NOMO-1 (cell line): ENCODE data around the gene CFD.
"Not testable (repeated sequence)": the region's sequence is repeated elsewhere in the genome, so short reads cannot be mapped to it uniquely, and the experiment has no call there.

Experiments
- DNase-seq, 2 experiments: peaks; one replicate each; lab custom pipeline; 2025; ENCODE audit not compliant: unreplicated experiment in 2 of 2; lab: John Stamatoyannopoulos, UW

Gene CFD

DNA sequence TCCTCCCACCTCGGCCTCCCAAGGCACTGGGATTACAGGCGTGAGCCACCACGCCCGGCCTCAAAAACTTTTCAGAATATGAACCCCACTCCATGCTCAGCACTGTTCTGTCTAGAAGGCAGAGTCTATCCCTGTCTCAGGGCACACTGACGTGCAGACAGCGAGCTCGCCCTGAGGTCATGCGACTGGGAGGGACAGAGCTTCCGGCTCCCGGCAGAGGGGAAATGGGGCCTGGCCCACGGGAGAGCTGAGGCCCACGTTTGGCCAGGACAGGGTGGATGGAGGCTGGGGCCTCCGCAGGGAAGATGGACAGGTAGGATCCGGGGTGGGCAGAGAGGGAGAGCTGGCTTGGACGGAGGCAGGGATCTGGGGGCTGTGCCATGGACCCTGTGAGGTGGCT is 34.6 kb upstream of the CFD start:
- peak; percentile 67 to 71 for DNase-seq

DNA sequence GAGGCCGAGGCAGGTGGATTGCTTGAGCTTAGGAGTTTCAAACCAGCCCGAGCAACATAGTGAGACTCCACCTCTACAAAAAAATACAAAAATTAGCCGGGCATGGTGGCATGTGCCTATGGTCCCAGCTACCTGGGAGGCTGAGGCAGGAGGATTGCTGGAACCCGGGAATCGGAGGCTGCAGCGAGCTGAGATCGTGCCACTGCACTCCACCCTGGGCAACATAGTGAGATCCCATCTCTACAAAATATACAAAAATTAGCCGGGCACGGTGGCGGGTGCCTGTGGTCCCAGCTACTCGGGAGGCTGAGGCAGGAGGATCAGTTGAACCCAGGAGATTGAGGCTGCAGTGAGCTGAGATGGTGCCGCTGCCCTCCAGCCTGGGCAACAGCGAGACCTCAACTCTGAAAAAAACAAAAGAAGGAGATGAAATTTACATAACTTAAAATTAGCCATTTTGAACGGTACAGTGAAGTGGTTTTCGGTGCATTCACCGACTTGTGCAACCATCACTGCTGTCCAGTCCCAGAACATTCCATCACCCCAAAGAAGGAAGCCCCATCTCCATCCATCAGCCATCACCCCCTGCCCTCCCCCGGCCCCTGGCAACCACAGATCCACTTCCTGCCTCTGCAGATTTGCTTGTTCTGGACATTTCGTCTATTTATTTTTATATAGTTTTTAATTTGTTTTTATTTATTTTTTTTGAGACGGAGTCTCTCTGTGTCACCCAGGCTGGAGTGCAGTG is 33.4 kb upstream of the CFD start:
- DNase-seq, result no peak

DNA sequence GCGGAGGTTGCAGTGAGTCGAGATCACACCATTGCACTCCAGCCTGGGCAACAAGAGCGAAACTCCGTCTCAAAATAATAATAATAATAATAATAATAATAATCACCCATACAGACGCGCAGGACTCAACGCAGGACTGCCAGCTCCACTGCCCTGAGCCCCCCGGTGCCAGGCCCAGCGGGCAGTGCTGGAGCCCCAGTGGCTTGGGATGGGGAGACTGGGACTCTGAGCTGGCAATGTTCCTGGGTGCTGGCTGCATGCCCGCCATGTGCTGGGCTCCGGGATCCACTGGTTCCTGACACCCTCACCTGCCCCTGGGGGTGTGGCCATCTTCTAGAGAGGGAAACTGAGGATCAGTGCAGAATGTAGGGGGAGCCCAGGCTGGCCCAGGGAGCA is 32.2 kb upstream of the CFD start:
- no peak for DNase-seq

DNA sequence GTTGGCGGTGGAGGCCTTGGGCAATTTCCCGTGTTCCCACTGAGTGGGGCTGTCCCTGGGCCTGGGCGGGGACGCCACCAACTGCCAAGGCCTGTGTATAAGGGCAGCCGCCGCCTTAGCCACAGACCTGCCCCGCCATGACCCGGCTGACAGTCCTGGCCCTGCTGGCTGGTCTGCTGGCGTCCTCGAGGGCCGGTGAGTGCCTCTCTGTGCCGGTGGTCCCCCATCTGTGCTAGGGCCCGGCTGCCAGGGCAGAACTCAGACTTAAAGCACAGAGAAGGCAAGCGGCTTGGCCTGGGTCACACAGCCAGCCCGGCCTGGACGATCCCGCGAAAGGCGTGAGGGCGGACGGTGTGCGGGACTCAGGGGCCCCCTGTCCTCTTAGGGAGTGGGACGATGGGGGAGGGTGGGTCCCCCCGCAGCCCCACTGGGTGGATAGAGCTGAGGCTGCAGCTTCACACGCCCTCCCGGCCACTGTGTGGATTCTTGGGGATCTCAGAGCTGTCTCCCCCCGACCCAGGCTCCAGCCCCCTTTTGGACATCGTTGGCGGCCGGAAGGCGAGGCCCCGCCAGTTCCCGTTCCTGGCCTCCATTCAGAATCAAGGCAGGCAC is 31.6 kb upstream of the CFD start, which contains the start of gene AZU1:
Gene AZU1 (plus strand): TSS at position 128 of the 612 bp plus-strand sequence. CDS start 10 bp downstream, at position 138.
- peak; percentile 80 to 85 for DNase-seq

DNA sequence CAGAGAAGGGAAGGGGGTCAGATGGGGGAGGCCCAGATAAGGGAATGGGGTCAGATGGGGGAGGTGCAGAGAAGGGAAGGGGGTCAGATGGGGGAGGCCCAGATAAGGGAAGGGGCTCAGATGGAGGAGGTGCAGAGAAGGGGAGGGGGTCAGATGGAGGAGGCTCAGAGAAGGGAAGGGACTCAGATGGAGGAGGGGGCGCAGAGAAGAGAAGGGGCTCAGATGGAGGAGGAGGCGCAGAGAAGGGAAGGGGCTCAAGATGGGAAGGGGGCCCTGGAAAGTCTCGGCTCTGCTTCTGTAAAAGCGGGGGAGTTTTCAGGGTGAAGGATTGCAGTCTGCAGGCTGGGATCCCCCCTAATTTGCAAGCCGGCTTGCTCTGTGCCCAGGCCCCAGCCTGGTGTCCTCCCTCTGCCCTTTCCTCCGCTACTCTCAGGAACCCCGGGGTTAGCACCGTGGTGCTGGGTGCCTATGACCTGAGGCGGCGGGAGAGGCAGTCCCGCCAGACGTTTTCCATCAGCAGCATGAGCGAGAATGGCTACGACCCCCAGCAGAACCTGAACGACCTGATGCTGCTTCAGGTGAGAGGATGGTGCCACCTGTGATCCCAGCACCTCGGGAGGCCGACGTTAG is 30.2 kb upstream of the CFD start:
- no peak for DNase-seq

DNA sequence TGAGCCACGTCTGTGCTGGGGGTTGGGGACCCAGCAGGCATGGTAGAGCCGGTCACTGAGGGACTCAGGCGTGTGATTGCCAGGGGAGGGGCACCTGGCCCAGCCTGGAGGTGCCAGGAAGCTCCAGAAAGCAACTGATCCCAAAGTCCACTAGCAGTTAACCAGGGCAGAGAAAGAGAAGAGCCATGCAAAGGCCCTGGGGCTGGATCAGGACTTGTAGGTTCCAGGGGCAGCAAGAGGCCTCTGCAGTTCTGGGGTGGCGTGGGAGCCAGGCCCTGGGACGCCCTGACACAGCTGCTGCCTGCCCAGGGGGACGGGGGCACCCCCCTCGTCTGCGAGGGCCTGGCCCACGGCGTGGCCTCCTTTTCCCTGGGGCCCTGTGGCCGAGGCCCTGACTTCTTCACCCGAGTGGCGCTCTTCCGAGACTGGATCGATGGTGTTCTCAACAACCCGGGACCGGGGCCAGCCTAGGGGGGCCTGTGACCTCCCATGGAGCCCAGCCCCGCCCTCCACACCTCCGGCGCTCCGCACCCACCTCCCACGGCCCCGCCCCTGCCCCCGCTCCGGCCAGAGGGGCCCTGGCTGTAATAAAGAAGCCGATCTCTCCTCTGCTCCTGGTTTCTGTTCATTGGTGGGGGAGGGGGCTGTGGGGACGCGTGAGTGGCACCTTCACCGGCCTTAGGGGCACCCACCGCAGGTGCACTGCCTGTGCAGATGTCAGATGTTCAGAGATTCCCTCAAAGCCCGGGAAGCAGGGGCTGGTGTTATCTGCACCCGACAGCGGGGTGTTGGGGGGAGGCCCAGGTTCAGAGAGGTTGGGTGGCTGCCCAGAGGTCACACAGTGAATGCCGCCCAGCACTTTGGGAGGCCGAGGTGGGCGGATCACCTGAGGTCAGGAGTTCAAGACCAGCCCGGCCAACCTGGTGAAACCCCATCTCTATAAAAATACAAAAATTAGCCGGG is 27.8 kb upstream of the CFD start:
- DNase-seq, result no peak

DNA sequence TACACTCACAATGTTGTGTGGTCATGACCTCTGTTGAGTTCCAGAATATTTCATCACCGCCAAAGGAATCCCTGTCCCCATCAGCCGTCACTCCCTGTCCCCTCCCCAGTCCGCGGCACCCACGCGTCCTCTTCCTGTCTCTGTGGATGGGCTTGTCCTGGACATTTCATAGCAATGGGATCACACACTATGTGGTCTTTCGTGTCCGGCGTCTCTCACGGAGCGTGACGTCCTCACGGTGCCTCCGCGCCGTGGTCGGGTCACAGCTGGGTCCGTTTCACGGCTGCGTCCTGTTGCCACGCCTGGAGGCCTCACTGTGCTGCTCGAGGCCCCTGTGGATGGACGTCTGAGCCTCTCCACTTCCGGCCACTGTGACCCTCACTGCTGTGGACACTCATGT is 25.2 kb upstream of the CFD start:
- DNase-seq, result no peak

DNA sequence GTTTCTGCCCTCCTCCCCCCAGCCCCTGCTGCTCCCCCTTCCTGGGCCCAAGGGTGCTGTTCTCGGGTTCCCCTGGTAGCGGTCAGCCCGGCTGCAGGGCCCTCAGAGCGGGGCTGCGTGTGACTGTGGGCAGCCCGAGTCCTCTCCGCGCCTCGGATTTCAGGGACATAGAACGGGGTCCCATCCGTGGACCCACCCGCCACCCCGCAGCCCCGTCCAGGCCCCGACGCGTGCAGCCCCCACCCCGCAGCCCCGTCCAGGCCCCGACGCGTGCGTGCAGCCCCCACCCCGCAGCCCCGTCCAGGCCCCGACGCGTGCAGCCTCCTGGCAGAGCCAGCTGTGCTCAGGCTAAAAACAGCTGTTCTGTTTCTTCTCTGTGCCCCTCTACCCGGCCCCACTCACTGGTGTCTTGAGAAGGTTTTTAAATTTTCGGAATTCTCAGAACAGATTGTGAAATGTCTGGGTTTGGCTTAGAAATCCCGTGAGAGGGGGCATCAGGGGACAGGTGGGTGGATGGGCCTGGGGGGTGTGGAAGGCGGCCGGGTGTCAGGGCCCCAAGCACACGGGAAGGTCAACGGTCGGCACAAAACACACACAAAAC is 24.2 kb upstream of the CFD start:
- no peak for DNase-seq

DNA sequence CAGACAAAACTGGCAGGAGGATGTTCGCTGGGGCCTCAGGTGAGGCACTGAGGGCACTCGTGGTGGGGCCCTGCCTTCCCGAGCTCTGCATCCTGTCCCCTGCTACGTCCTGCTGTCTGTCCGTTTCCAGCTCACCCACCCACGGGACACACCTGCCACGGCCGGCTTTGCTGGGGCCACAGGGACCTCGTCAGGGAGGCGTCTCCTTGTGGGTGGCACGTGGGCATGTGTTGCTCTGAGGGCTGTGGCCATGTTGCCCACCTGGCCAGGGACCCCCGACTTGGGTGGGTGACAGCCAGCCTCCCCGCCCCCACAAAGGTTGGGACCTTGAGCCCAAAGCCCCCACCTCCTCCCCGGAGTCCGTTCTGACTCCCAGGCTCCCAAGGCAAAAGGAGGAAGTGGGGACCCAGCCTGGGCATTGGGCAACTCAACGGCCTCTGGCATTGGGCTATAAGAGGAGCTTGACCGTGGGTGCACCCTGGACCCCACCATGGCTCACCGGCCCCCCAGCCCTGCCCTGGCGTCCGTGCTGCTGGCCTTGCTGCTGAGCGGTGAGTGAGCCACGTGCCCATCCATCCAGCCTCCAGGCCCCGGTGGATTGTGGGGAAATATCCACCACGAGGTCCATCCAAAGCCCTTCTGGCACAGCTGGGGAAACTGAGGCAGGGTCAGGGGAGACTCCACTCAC is 18.8 kb upstream of the CFD start, which contains the start of gene PRTN3:
Gene PRTN3 (plus strand): TSS at position 481 of the 688 bp plus-strand sequence. CDS start 10 bp downstream, at position 491.
- peak; percentile 72 to 74 for DNase-seq

DNA sequence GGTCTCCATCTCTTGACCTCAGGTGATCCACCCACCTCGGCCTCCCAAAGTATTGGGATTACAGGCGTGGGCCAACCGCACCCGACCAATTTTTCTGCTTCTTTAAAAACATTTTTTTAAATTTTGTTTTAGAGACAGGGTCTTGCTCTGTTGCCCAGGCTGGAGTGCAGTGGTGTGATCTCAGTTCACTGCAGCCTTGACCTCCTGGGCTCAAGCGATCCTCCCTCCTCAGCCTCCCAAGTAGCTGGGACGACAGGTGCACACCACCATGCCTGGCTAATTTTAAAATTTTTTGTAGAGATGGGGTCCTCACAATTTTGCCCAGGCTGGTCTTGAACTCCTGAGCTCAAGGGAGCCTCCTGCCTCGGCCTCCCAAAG is 16.7 kb upstream of the CFD start:
- not testable (repeated sequence) for DNase-seq

DNA sequence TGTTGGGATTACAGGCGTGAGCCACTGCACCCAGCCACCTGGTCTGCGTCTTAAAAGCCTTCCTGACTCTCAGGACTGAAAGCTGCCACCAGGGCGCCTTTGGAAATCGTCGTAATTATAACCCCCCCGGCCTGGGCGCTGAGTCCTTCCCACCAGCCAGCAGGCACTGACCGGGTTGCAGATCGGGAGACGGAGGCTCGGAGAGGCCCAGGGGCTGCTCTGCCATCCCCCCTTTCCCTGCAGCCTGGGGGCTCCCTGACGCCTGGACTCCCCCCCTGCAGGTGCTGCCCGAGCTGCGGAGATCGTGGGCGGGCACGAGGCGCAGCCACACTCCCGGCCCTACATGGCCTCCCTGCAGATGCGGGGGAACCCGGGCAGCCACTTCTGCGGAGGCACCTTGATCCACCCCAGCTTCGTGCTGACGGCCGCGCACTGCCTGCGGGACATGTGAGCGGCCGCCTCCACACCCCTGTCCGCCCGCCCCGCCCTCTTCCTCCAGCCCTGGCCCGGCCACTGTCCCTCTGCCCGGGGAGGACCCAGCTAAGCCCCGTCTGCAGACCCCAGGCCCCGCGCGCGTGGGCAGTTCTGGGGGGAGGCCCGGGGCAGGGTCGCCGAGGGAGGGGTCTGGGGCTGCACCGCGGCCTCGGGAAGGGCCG is 16.2 kb upstream of the CFD start:
- peak; percentile 38 to 43 for DNase-seq

DNA sequence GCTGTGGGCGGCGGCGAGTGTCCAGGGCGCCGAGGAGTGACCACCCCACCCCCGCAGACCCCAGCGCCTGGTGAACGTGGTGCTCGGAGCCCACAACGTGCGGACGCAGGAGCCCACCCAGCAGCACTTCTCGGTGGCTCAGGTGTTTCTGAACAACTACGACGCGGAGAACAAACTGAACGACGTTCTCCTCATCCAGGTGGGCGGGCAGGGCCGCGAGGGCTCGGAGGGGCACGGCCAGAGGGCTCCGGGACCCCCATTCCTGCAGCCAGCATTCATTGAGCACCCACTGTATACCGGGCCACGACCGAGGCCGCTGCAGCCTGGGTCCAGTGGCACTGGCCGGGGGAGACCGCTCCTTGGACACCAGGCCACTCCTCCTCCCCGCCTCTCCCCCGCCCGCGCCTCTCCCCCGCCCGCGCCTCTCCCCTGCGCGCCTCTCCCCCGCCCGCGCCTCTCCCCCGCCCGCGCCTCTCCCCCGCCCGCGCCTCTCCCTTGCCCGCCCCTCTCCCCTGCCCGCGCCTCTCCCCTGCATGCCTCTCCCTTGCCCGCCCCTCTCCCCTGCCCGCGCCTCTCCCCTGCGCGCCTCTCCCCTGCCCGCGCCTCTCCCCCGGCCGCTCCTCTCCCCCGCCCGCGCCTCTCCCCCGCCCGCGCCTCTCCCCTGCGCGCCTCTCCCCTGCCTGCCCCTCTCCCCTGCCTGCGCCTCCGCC is 15.5 kb upstream of the CFD start:
- DNase-seq, result peak in 1 of 2 experiments; percentile 47

DNA sequence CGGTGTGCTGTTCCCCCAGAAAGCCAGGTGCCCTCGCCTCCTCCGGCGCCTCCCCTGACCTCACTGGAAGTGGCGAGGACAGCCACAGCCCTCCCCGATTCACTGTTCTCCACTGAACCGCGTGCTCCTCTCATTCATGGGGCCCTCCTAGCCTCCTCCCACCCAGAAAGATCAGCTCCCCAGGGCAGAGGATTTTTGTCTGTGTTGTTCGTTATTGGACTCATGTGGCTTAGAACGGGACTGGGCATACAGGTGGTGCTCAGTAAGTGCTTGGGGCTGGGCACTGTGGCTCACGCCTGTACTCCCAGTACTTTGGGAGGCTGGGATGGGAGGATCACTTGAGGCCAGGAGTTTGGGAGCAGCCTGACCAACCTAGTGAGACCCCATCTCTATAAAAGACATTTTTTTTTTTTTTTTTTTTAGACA is 14.9 kb upstream of the CFD start:
- DNase-seq, result no peak

DNA sequence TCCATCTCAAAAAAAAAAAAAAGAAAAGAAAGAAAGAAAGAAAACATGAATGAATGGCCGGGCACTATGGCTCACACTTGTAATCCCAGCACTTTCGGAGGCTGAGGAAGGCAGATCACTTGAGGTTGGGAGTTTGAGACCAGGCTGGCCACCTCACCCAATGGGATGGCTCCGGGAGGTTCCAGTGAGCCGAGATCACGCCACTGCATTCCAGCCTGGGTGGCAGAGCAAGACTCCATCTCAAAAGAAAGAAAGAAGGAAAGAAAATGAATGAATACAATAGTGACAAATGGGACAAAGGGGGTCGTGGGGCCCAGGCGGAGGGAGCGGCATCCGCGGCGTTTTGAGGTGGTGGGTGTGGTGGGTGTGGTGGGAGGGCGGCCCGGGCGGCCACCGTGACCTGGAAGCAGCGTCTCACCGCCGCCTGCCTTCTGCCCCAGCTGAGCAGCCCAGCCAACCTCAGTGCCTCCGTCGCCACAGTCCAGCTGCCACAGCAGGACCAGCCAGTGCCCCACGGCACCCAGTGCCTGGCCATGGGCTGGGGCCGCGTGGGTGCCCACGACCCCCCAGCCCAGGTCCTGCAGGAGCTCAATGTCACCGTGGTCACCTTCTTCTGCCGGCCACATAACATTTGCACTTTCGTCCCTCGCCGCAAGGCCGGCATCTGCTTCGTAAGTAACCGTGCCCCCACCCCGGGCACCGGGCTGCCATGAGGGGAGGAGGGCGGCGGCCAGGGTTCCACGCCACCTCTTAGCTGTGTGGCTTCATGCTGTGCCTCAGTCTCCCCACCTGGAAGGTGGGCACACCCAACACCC is 13.6 kb upstream of the CFD start:
- no peak for DNase-seq

DNA sequence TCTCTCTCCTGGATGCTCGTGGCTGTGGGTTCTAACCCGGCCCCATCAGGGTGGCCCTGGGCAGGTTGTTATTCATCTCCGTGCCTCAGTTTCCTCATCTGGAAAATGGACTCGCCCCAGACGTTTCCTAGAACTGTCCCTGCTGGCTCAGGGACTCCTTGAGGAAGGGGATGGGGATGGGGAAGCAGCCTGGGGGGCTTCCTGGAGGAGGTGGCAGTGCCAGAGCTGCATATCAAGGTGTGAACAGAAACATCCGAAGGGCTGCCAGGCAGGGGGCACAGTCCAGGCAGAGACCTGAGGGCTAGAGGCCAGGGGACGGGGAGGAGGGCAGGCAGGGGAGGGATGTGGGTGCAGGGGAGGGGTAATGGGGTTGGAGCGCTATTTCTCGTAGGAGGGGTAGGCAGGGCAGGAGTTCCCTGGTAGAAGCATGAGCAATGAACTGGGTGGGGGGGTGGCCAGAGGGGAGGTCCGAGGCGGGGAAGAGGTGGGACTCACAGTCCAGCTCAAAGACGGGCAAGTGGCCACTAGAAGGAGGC is 11.0 kb upstream of the CFD start:
- peak in 1 of 2 experiments; percentile 41 for DNase-seq

DNA sequence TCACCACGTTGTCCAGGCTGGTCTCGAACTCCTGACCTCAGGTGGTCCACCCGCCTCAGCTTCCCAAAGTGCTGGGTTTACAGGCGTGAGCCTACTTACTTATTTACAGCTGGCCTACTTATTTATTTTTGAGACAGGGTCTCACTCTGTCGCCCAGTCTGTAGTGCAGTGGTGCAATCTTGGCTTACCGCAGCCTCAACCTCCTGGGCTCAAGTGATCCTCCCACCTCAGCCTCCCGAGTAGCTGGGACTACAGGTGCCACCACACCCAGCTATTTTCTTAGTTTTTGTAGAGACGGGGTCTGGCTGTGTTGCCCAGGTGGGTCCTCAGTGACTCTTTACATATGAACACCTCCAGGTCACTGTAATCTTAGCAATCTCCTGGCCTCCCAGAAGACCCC is 10.3 kb upstream of the CFD start:
- not testable (repeated sequence) for DNase-seq

DNA sequence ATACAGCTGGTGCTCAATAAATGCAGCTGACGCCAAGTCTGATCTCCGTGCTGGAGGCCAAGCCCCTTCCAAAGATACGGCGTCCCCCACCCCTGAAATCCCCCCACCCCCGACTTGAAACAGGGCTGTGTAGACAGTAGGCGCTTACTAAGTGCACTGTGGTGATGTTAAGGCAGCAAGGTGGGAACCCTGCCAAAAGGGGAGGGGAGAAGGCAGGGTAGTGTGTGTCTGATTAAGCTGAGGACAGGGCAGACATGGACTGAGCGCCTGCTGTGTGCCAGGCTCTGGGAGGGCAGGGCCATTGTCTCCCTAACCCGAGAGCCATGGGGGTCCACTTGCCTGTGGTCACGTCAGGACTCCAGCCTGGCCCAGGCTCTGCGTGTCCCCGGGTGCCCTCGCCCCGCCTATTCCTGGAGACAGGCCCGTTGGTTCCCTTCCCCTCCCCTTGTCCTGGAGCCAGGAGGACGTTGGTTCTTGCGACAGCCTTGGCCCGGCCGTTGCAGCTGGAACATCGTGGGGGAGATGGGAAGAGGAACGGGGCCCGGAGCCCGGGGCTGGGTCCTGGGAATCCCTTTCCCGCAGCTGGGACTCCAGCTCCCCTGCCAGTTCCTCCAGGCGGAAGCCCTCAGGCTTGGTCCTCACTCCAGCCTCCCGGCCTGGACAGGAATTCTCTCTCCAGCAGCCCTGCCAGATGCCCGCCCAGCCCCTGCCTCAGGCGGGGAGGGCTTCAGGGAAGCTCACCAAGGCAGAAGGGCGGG is 9.1 kb upstream of the CFD start:
- DNase-seq, result peak; percentile 63 to 65
